Mesothelial cell of epicardium (in vitro differentiated cells): ENCODE data around the gene TMEM258. TPM values are rescaled to one million over a fixed set of nuclear protein-coding genes. Genes with fewer than 3 reads are reported as not detected.

Source experiments
- DNase-seq, 2 experiments: peaks; one replicate each; pipeline ENCODE4 v3.0.0; 2021; ENCODE audit warnings: low spot score in 2 of 2; ENCODE audit not compliant: unreplicated experiment in 2 of 2
- H3K27ac Mint-ChIP-seq: 2 replicates; pipeline ENCODE4 v1.8.0; 2021; ENCODE audit warnings: mixed read lengths
- H3K27me3 Mint-ChIP-seq: 2 replicates; pipeline ENCODE4 v1.8.0; 2021; ENCODE audit warnings: low read depth, mixed read lengths
- H3K36me3 Mint-ChIP-seq: 2 replicates; pipeline ENCODE4 v1.8.0; 2021; ENCODE audit warnings: mixed read lengths
- H3K4me1 Mint-ChIP-seq: 2 replicates; pipeline ENCODE4 v1.8.0; 2021; ENCODE audit warnings: mixed read lengths
- H3K4me3 Mint-ChIP-seq: 2 replicates; pipeline ENCODE4 v1.8.0; 2021; ENCODE audit warnings: mild to moderate bottlenecking, moderate library complexity, mixed read lengths
- H3K9me3 Mint-ChIP-seq: 2 replicates; pipeline ENCODE4 v1.8.0; 2021; ENCODE audit warnings: mixed read lengths
- total RNA-seq: library from RNA; stranded (reverse); gene quantifications from 3 replicates; pipeline ENCODE4 v1.2.1, GENCODE V29; 2021
- TF ChIP-seq, protein P1 (sequence below): fragments of 200-600 bp; sonication (generic); IDR thresholded peaks from one replicate; pipeline ENCODE4 v1.5.0; 2021; ENCODE audit warnings: antibody characterized with exemption; ENCODE audit not compliant: unreplicated experiment

Gene TMEM258
- total RNA-seq, 1 donor from 2014 or later: 154 TPM

DNA sequence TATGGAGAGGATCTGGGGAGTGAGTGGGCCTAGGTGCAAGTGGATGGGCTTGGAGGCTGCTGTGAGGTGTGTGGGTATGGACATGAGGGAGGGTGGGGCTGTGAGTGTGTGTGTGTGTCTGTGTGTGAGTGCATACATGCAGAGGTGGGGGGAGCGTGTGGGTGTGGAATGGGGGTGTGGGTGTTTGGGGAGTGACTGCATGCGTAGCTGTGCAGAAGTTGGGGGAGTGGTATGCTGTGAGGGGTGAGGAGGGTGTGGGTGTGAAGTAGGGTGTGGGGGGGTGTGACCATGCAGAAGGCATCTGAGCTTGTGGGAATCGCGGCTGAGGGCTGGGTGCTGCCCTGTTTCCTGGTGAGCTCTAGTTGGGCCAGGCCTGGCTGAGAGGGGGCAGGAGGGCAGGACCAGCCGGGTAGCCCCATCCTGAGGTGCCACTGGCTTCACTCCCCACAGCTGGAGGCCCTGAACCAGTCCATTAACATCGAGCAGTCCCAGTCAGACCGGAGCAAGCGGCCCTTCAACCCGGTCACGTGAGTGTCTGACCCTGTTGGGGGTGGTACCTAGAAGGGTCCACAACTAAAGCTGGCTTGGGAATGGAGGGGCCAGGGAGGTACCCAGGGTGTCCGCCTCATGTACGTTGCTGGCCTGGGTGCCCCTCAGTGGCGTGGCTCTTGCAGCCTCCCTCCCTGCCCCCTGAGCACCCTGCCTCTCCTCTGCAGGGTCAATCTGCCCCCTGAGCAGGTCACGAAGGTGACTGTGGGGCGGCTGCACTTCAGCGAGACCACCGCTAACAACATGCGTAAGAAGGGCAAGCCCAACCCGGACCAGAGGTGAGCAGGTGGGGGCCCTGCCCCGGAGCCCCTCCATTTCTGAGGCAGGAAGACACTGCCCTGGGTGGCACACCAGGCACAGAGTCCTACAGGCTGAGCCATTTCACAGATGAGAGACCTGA lies 16.5 kb downstream of the TMEM258 start:
- peak overlapping the region; percentile 99 for H3K27ac Mint-ChIP-seq
- H3K4me1 Mint-ChIP-seq: peaks cover 50% of the 10 kb centered on the region
- H3K27me3 Mint-ChIP-seq: no peaks in the 10 kb centered on the region
- H3K9me3 Mint-ChIP-seq: no peaks in the 10 kb centered on the region
- peaks cover 28% of the 10 kb centered on the region for H3K36me3 Mint-ChIP-seq
- TF ChIP-seq, protein P1, sequence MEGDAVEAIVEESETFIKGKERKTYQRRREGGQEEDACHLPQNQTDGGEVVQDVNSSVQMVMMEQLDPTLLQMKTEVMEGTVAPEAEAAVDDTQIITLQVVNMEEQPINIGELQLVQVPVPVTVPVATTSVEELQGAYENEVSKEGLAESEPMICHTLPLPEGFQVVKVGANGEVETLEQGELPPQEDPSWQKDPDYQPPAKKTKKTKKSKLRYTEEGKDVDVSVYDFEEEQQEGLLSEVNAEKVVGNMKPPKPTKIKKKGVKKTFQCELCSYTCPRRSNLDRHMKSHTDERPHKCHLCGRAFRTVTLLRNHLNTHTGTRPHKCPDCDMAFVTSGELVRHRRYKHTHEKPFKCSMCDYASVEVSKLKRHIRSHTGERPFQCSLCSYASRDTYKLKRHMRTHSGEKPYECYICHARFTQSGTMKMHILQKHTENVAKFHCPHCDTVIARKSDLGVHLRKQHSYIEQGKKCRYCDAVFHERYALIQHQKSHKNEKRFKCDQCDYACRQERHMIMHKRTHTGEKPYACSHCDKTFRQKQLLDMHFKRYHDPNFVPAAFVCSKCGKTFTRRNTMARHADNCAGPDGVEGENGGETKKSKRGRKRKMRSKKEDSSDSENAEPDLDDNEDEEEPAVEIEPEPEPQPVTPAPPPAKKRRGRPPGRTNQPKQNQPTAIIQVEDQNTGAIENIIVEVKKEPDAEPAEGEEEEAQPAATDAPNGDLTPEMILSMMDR: no peak
- no peak for DNase-seq
- H3K4me3 Mint-ChIP-seq: no peak overlapping the region

DNA sequence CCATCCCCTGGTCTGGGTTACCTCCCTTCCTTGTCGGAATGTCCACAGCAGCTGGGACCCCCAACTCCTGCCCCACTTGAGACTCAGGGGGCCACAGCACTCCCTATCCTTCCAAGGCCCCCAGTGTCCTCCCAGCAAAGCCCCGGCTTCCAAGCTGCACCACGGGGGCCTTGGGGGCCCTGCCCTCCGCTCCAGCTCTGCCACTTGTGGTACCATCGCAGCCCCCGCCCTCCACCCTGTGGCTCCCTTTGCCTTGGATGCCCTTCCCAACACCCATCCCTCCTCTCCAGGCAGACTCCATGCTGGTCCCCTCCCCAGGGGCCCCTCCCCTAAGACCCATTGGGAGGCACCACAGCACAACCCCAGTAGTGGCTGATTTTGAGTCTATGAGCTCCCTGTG lies 17.3 kb downstream of the TMEM258 start:
- DNase-seq: no peak
- Mint-ChIP-seq H3K27me3 (no peaks in the 10 kb centered on the region), H3K9me3 (no peaks in the 10 kb centered on the region), H3K27ac (peak overlapping the region; percentile 99), H3K36me3 (peaks cover 25% of the 10 kb centered on the region), H3K4me3 (no peak overlapping the region), H3K4me1 (peaks cover 57% of the 10 kb centered on the region)
- TF ChIP-seq, protein P1: no peak

DNA sequence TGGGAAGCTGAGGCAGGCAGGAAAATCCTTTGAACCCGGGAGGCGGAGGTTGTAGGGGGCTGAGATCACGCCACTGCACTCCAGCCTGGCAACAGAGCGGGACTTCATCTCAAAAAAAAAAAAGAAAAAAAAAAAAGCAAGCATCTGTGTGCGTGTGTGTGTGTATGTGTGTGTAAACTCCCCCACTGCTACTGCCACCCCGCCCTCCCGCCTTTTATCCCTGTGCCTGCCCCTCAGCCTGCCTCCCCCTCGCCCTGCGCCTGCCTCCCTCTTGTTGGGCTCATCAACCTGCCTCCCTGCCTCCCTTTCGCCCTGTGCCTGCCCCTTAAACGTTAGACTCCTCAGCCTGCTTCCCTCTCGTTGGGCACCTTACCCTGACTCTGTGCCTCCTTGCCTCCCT lies 18.0 kb downstream of the TMEM258 start:
- peak overlapping the region; percentile 99 for H3K27ac Mint-ChIP-seq
- H3K4me3 Mint-ChIP-seq: peak overlapping the region; percentile 24
- H3K9me3 Mint-ChIP-seq: no peaks in the 10 kb centered on the region
- no peaks in the 10 kb centered on the region for H3K27me3 Mint-ChIP-seq
- peaks cover 63% of the 10 kb centered on the region for H3K4me1 Mint-ChIP-seq
- TF ChIP-seq, protein P1: no peak
- H3K36me3 Mint-ChIP-seq: peaks cover 22% of the 10 kb centered on the region
- DNase-seq: no peak

DNA sequence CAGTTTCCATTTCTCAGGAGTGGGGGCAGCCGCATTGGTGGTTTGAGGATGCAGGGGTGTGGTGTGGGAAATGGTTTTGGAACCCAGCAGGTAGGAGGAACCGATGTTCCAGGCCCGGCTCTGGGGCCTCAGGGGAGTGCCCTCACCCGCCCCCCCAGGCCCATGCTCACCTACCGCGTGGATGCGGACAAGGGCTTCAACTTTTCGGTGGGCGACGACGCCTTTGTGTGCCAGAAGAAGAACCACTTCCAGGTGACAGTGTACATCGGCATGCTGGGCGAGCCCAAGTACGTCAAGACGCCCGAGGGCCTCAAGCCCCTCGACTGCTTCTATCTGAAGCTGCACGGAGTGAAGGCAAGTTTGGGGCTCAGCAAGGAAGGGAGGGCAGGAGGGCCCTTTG lies 18.6 kb downstream of the TMEM258 start:
- Mint-ChIP-seq H3K4me3 (peak overlapping the region; percentile 38), H3K4me1 (peaks cover 65% of the 10 kb centered on the region), H3K9me3 (no peaks in the 10 kb centered on the region), H3K27me3 (no peaks in the 10 kb centered on the region), H3K36me3 (peaks cover 22% of the 10 kb centered on the region), H3K27ac (peak overlapping the region; percentile 99)
- no peak for DNase-seq
- TF ChIP-seq, protein P1: no peak

DNA sequence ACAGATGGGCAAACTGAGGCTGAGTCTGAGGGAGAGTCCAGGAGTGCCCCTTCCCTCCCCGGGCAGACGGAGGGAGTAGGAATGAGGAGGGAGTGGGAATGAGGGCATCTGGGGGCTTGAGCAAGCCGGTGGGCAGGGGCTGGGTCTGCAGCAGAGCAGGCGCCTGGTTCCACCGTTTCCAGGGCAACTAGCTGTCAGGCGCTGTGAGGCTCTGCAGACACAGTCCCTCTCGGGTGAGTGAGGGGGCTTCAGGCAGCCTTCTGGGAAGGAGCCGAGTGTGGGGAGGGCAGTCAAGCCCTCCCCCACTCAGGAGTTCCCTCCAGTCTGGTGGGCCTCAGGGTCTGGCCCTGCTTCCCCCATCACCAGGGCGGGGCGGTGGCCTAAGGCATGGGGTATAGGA lies 19.0 kb downstream of the TMEM258 start:
- Mint-ChIP-seq H3K27ac (peak overlapping the region; percentile 99), H3K36me3 (peaks cover 17% of the 10 kb centered on the region), H3K4me1 (peaks cover 68% of the 10 kb centered on the region), H3K27me3 (no peaks in the 10 kb centered on the region), H3K9me3 (no peaks in the 10 kb centered on the region), H3K4me3 (peak overlapping the region; percentile 38)
- TF ChIP-seq, protein P1: no peak
- DNase-seq: peak; percentile 66 to 83
